ENCODE results near the gene LRFN2.
A peak's percentile ranks its signal among the peaks of the same experiment; 100 is the strongest.

LRFN2 gene

DNA sequence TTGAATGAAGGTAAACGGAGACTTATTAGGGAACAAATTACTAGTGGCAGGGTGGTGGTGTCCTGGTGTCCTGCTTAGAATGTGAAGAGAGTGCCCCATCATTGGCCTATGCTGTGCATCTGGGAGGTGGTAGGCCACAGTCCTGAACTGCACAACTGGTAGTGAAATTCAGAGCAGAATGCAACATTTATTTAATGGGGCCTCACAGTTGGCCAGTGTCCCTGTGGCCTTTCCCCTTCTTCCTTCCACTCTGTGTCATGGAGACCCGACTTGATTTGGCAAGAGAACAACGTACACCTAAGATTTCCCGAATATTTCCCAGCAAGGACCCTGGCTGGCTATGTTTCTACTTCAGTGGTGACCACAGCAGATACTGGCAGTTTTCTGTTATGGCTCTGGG is 206.9 kb downstream of the LRFN2 start:
- Histone ChIP-seq H2BK15ac (ENCODE audit: low read length) (no peak overlapping the region), H4K8ac (ENCODE audit: low read depth, low read length) (no peak overlapping the region), H2BK120ac (ENCODE audit: low read depth, low read length) (no peak overlapping the region), H3K9ac (ENCODE audit: low read depth, low read length, poor library complexity) (no peak overlapping the region), H3K27ac (replicated peaks; ENCODE audit: low read length) (no peak overlapping the region), H3K14ac (ENCODE audit: low read length) (no peak overlapping the region), H4K91ac (ENCODE audit: low read depth, low read length, poor library complexity) (no peak overlapping the region), H3K4me3 (ENCODE audit: low read length in 2 of 2) (no peak overlapping the region), H3K79me1 (ENCODE audit: low read depth, low read length) (no peaks in the 10 kb centered on the region), H3K18ac (ENCODE audit: low read length) (no peak overlapping the region), H3K4ac (ENCODE audit: low read length) (no peak overlapping the region), H3K4me1 (ENCODE audit: control insufficient read depth in 2 of 2, insufficient read depth in 1 of 2, low read depth in 1 of 2, low read length in 2 of 2) (no peaks in the 10 kb centered on the region), H3K9me3 (replicated peaks in 1 of 2; ENCODE audit: control insufficient read depth in 2 of 2, insufficient read depth in 1 of 2, low read depth in 1 of 2, low read length in 2 of 2) (no peaks in the 10 kb centered on the region), H3K27me3 (ENCODE audit: control insufficient read depth in 3 of 3, insufficient read depth in 3 of 3, low read depth in 1 of 3, low read length in 3 of 3) (no peaks in the 10 kb centered on the region), H2AK5ac (ENCODE audit: low read depth, low read length) (no peak overlapping the region), H3K4me2 (ENCODE audit: insufficient read depth, low read length, poor library complexity, severe bottlenecking) (no peak overlapping the region), H3K23ac (ENCODE audit: low read depth, low read length, poor library complexity) (no peak overlapping the region), H2AFZ (ENCODE audit: low read length) (no peak overlapping the region), H2BK5ac (ENCODE audit: low read length) (no peak overlapping the region), H2BK12ac (ENCODE audit: low read length) (no peak overlapping the region), H3K36me3 (replicated peaks in 1 of 2; ENCODE audit: control insufficient read depth in 2 of 2, insufficient read depth in 2 of 2, low read length in 2 of 2) (no peaks in the 10 kb centered on the region)
- no CpG with 5 or more reads among the region's 4 CpGs for WGBS, 2 donors (ENCODE audit: extremely low coverage in 2 of 2, insufficient read length in 2 of 2, insufficient replicate concordance in 1 of 2)
- DNase-seq (ENCODE audit: low spot score): no peak

DNA sequence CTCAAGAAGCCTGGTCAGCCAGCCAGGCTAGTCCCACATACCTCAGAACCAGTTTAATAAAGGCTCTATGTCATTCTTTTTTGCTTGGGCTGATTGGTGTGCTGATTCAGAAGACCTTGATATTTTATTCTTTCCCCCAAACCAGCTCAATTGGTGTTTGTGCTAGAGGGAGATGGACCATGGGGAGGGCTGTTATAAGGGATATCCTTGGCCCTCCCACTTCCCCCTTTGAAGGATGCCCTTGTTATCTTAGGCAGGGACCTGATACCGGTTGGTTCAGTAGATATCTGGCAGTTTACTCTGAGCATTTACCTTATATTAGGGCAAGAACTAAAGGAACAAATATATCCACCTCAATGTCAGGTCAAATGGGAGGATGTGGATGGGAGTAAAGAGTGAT is 207.4 kb downstream of the LRFN2 start:
- WGBS, 2 donors (ENCODE audit: extremely low coverage in 2 of 2, insufficient read length in 2 of 2, insufficient replicate concordance in 1 of 2): no CpG with 5 or more reads among the region's 1 CpG
- Histone ChIP-seq H3K27ac (replicated peaks; ENCODE audit: low read length) (no peak overlapping the region), H3K4ac (ENCODE audit: low read length) (no peak overlapping the region), H2AK5ac (ENCODE audit: low read depth, low read length) (no peak overlapping the region), H3K27me3 (ENCODE audit: control insufficient read depth in 3 of 3, insufficient read depth in 3 of 3, low read depth in 1 of 3, low read length in 3 of 3) (no peaks in the 10 kb centered on the region), H4K8ac (ENCODE audit: low read depth, low read length) (no peak overlapping the region), H3K9me3 (replicated peaks in 1 of 2; ENCODE audit: control insufficient read depth in 2 of 2, insufficient read depth in 1 of 2, low read depth in 1 of 2, low read length in 2 of 2) (no peaks in the 10 kb centered on the region), H3K9ac (ENCODE audit: low read depth, low read length, poor library complexity) (no peak overlapping the region), H3K18ac (ENCODE audit: low read length) (no peak overlapping the region), H4K91ac (ENCODE audit: low read depth, low read length, poor library complexity) (no peak overlapping the region), H3K23ac (ENCODE audit: low read depth, low read length, poor library complexity) (no peak overlapping the region), H2BK15ac (ENCODE audit: low read length) (no peak overlapping the region), H3K4me1 (ENCODE audit: control insufficient read depth in 2 of 2, insufficient read depth in 1 of 2, low read depth in 1 of 2, low read length in 2 of 2) (no peaks in the 10 kb centered on the region), H3K36me3 (replicated peaks in 1 of 2; ENCODE audit: control insufficient read depth in 2 of 2, insufficient read depth in 2 of 2, low read length in 2 of 2) (no peaks in the 10 kb centered on the region), H2AFZ (ENCODE audit: low read length) (no peak overlapping the region), H3K4me3 (ENCODE audit: low read length in 2 of 2) (no peak overlapping the region), H2BK5ac (ENCODE audit: low read length) (no peak overlapping the region), H2BK12ac (ENCODE audit: low read length) (no peak overlapping the region), H3K79me1 (ENCODE audit: low read depth, low read length) (no peaks in the 10 kb centered on the region), H3K14ac (ENCODE audit: low read length) (no peak overlapping the region), H2BK120ac (ENCODE audit: low read depth, low read length) (no peak overlapping the region), H3K4me2 (ENCODE audit: insufficient read depth, low read length, poor library complexity, severe bottlenecking) (no peak overlapping the region)
- no peak for DNase-seq (ENCODE audit: low spot score)

GRCh38 chr6:40378725-40379074 is 208.5 kb downstream of the LRFN2 start:
- no peak overlapping the region for H3K4me3 ChIP-seq (ENCODE audit: low read length in 2 of 2)
- no peak overlapping the region for H3K27ac ChIP-seq (replicated peaks; ENCODE audit: low read length)
- H2AFZ ChIP-seq (ENCODE audit: low read length): no peak overlapping the region
- peak overlapping the region; percentile 62 for H2BK5ac ChIP-seq (ENCODE audit: low read length)
- H3K79me1 ChIP-seq (ENCODE audit: low read depth, low read length): no peaks in the 10 kb centered on the region
- no peaks in the 10 kb centered on the region for H3K36me3 ChIP-seq (replicated peaks in 1 of 2; ENCODE audit: control insufficient read depth in 2 of 2, insufficient read depth in 2 of 2, low read length in 2 of 2)
- no peak overlapping the region for H2BK15ac ChIP-seq (ENCODE audit: low read length)
- no peak overlapping the region for H3K14ac ChIP-seq (ENCODE audit: low read length)
- no peak overlapping the region for H2AK5ac ChIP-seq (ENCODE audit: low read depth, low read length)
- DNase-seq (ENCODE audit: low spot score): no peak
- no peak overlapping the region for H2BK12ac ChIP-seq (ENCODE audit: low read length)
- H3K9me3 ChIP-seq (replicated peaks in 1 of 2; ENCODE audit: control insufficient read depth in 2 of 2, insufficient read depth in 1 of 2, low read depth in 1 of 2, low read length in 2 of 2): no peaks in the 10 kb centered on the region
- no peak overlapping the region for H4K8ac ChIP-seq (ENCODE audit: low read depth, low read length)
- WGBS, 2 donors (ENCODE audit: extremely low coverage in 2 of 2, insufficient read length in 2 of 2, insufficient replicate concordance in 1 of 2): no CpG with 5 or more reads among the region's 11 CpGs
- H3K9ac ChIP-seq (ENCODE audit: low read depth, low read length, poor library complexity): no peak overlapping the region
- H3K4me1 ChIP-seq (ENCODE audit: control insufficient read depth in 2 of 2, insufficient read depth in 1 of 2, low read depth in 1 of 2, low read length in 2 of 2): no peaks in the 10 kb centered on the region
- no peak overlapping the region for H3K4me2 ChIP-seq (ENCODE audit: insufficient read depth, low read length, poor library complexity, severe bottlenecking)
- no peak overlapping the region for H3K18ac ChIP-seq (ENCODE audit: low read length)
- H3K23ac ChIP-seq (ENCODE audit: low read depth, low read length, poor library complexity): no peak overlapping the region
- no peak overlapping the region for H4K91ac ChIP-seq (ENCODE audit: low read depth, low read length, poor library complexity)
- H3K27me3 ChIP-seq (ENCODE audit: control insufficient read depth in 3 of 3, insufficient read depth in 3 of 3, low read depth in 1 of 3, low read length in 3 of 3): no peaks in the 10 kb centered on the region
- no peak overlapping the region for H3K4ac ChIP-seq (ENCODE audit: low read length)
- H2BK120ac ChIP-seq (ENCODE audit: low read depth, low read length): no peak overlapping the region

GRCh38 chr6:40378071-40378724 is 209.0 kb downstream of the LRFN2 start:
- Histone ChIP-seq H2BK5ac (ENCODE audit: low read length) (peak overlapping the region; percentile 62), H3K4ac (ENCODE audit: low read length) (no peak overlapping the region), H4K8ac (ENCODE audit: low read depth, low read length) (no peak overlapping the region), H2BK12ac (ENCODE audit: low read length) (no peak overlapping the region), H3K9ac (ENCODE audit: low read depth, low read length, poor library complexity) (no peak overlapping the region), H3K4me2 (ENCODE audit: insufficient read depth, low read length, poor library complexity, severe bottlenecking) (no peak overlapping the region), H4K91ac (ENCODE audit: low read depth, low read length, poor library complexity) (no peak overlapping the region), H2AK5ac (ENCODE audit: low read depth, low read length) (no peak overlapping the region), H3K18ac (ENCODE audit: low read length) (no peak overlapping the region), H3K79me1 (ENCODE audit: low read depth, low read length) (no peaks in the 10 kb centered on the region), H3K4me1 (ENCODE audit: control insufficient read depth in 2 of 2, insufficient read depth in 1 of 2, low read depth in 1 of 2, low read length in 2 of 2) (no peaks in the 10 kb centered on the region), H3K27ac (replicated peaks; ENCODE audit: low read length) (no peak overlapping the region), H3K27me3 (ENCODE audit: control insufficient read depth in 3 of 3, insufficient read depth in 3 of 3, low read depth in 1 of 3, low read length in 3 of 3) (no peaks in the 10 kb centered on the region), H3K4me3 (ENCODE audit: low read length in 2 of 2) (no peak overlapping the region), H3K9me3 (replicated peaks in 1 of 2; ENCODE audit: control insufficient read depth in 2 of 2, insufficient read depth in 1 of 2, low read depth in 1 of 2, low read length in 2 of 2) (no peaks in the 10 kb centered on the region), H2AFZ (ENCODE audit: low read length) (no peak overlapping the region), H3K36me3 (replicated peaks in 1 of 2; ENCODE audit: control insufficient read depth in 2 of 2, insufficient read depth in 2 of 2, low read length in 2 of 2) (no peaks in the 10 kb centered on the region), H3K23ac (ENCODE audit: low read depth, low read length, poor library complexity) (no peak overlapping the region), H2BK120ac (ENCODE audit: low read depth, low read length) (peak overlapping the region; percentile 23), H3K14ac (ENCODE audit: low read length) (no peak overlapping the region), H2BK15ac (ENCODE audit: low read length) (no peak overlapping the region)
- no CpG with 5 or more reads among the region's 21 CpGs for WGBS, 2 donors (ENCODE audit: extremely low coverage in 2 of 2, insufficient read length in 2 of 2, insufficient replicate concordance in 1 of 2)
- no peak for DNase-seq (ENCODE audit: low spot score)
